Activated gamma-delta T cell treated with Interleukin-2 at 50 U/mL for 16 hours (primary cell): ENCODE measurements around the gene FILIP1.
A peak's percentile ranks its signal among the peaks of the same experiment; 100 is the strongest.

Source experiments
- DNase-seq: peaks from one replicate; pipeline ENCODE4 v3.0.0-alpha.2; 2020

Gene FILIP1, protein sequence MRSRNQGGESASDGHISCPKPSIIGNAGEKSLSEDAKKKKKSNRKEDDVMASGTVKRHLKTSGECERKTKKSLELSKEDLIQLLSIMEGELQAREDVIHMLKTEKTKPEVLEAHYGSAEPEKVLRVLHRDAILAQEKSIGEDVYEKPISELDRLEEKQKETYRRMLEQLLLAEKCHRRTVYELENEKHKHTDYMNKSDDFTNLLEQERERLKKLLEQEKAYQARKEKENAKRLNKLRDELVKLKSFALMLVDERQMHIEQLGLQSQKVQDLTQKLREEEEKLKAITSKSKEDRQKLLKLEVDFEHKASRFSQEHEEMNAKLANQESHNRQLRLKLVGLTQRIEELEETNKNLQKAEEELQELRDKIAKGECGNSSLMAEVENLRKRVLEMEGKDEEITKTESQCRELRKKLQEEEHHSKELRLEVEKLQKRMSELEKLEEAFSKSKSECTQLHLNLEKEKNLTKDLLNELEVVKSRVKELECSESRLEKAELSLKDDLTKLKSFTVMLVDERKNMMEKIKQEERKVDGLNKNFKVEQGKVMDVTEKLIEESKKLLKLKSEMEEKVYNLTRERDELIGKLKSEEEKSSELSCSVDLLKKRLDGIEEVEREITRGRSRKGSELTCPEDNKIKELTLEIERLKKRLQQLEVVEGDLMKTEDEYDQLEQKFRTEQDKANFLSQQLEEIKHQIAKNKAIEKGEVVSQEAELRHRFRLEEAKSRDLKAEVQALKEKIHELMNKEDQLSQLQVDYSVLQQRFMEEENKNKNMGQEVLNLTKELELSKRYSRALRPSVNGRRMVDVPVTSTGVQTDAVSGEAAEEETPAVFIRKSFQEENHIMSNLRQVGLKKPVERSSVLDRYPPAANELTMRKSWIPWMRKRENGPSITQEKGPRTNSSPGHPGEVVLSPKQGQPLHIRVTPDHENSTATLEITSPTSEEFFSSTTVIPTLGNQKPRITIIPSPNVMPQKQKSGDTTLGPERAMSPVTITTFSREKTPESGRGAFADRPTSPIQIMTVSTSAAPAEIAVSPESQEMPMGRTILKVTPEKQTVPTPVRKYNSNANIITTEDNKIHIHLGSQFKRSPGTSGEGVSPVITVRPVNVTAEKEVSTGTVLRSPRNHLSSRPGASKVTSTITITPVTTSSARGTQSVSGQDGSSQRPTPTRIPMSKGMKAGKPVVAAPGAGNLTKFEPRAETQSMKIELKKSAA (N-terminal part only)

DNA sequence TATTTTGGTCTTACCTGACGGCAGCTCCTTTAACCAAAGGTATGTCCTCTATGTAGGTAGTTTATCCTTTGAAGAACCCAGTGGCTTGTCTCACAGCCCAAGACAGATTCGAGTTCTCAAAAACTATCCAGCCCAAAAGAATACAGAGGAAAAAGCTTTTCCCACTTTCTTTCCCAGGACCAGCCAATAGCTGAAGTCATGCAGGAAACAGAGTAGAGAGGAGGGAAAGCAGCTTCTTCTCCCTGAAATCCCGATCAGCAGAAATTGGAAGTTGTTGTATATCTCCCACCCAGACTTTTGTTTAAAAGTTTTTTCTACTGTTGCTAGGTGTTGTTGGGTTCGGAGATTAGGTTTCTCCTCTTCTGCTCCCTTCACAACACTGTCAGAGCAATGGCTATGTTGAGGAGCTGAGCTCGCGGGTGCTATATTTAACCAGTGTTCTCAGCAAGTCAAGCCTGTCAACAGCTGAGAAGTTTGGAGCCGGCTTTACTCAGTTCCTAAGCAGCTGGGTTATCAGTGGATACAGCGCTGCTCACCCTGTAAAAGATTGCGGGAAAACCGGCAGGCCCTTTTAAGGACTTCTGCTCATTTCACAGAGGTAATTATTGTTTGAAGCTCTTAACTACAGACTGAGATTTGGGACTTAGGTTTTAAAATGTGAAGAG lies at the start of gene FILIP1:
TSS of gene FILIP1 (minus strand) at position 401 of the 665 bp plus-strand sequence. CDS start 78,828 bp downstream, outside the sequence.
- DNase-seq: no peak

GRCh38 chr6:75543311-75543710 lies 49.7 kb upstream of the FILIP1 start:
- DNase-seq: no peak

GRCh38 chr6:75539136-75539535 lies 45.5 kb upstream of the FILIP1 start:
- no peak for DNase-seq

GRCh38 chr6:75532521-75532920 lies 38.9 kb upstream of the FILIP1 start:
- no peak for DNase-seq

DNA sequence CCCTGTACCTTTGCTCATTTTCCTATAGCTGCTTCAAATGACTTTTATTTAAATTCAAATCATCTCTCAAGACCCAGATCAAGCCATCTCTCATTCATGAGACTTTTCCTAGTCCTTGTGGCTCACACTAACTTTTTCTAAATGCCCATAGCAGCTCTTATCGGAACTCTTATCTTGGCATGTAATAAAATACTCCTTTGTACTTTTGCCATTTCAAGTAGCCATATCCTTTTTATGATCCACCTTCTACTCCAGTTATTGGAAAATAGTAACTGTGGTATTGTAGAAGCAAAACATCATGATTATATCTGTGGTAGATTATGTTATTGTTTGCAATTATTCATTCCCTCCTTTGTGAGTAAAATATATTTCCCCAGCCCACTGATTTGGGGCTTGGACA lies 37.6 kb upstream of the FILIP1 start:
- no peak for DNase-seq

GRCh38 chr6:75530696-75531095 lies 37.1 kb upstream of the FILIP1 start:
- no peak for DNase-seq

DNA sequence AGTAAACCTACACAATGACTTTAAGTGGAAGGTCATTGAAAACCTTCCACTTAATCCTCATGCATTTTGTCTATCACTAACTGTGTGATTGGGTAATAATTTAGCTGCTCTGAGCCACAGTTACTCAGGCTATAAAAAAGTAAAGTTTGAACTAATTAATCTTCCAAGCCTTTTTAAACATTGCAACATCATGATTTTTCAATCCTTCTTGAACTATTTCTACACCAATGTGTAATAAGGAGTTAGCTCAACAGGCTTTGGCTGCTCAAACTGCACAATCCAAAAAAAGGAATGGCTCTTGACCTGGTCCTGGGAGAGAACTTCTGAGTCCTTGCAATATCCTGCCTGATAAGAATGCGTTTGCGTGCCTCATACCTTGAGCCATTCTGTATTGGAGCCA lies 34.8 kb upstream of the FILIP1 start:
- DNase-seq: no peak

DNA sequence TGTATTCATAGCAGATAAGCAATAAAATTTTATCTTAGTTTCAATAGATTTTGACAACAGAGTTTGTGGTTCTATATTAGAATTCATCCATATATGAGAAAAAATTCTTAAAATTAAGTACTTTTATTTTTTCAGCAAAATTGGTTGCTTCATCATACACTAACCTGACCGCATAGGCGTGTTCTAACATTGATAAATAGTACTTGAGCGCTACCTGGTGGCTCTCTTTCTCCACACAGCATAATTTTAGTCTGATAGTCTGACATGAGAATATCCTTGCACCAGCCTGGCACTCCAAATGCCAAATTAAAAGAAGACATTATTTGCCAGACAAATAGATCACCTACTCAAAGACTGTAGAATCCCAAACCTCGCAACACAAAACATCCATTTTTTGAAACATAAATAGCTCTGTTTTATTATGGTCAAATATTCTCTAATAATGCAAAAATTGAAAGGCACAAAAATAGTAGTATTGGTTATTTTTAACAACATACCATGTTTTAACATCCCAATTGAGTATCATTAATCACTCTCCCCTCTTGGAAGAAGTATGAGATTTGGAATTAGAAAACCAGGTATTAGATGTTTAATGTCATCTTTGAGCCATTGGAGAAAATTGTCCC lies 33.0 kb upstream of the FILIP1 start:
- DNase-seq: peak; percentile 24

GRCh38 chr6:75525682-75526081 lies 32.1 kb upstream of the FILIP1 start:
- DNase-seq: no peak

- DNase-seq: no peak
Measured at GRCh38 chr6:75524322-75524972, 30.8 kb upstream of the FILIP1 start.

- no peak for DNase-seq
Measured at GRCh38 chr6:75516757-75517156, 23.2 kb upstream of the FILIP1 start.

DNA sequence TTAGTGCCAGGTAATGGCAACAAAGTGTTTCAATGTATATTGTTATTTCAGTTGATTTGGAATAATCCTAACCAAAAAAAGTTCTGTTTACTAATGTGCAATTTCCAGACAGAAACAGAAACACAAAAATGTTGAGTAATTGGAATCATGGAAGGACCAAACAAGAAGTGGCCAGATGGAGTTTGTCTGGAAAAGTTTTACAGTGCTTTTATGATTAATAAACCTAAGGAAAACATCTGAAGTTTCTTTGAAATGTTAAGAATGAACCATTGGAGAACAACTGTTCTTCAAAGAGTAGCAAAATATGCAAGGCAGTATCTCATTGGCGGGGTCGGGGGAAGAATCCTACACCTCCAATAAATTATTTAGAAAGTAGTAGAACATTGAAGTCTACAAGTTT lies 19.0 kb upstream of the FILIP1 start:
- DNase-seq: no peak

DNA sequence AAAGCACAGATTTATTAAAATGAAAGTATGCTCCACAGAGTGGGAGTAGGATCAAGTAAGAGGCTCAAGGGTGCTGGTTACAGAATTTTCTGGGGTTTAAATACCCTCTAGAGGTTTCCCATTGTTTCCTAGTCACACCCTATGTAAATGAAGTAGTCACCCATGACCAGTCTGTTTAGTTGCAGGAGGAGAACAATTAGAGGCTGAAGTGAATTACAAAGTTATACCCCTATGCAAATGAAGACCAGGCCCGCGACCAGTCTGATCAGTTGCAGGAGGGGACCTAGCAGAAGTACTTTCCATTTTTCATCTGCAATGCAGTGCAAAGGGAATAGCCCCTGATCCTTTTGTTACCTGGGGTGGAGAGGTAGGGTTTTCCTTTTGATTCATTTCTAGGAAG lies 11.8 kb upstream of the FILIP1 start:
- no peak for DNase-seq

- DNase-seq: no peak
Measured at GRCh38 chr6:75504465-75505222, 11.0 kb upstream of the FILIP1 start.

GRCh38 chr6:75503291-75503690 lies 9.7 kb upstream of the FILIP1 start:
- no peak for DNase-seq

GRCh38 chr6:75502884-75503283 lies 9.3 kb upstream of the FILIP1 start:
- no peak for DNase-seq

DNA sequence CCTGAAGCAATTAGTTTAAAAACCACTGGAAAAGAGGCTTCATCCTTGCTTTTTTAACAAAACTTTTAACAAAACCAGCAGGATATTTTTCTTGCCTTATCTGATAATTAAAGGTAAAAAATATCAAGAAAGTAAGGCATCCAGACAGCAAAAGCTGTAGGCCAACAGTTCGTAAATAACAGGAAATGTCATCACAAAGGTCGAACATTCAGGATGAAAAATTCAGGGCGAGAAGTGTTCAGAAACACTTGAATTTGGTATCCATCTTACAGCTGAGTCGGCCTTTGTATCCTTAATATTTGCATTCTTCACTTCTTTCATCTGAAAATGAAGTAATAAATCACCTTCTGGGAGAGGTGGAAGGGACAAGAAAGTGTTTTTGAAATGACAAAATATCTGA lies 8.2 kb upstream of the FILIP1 start:
- DNase-seq: no peak

- DNase-seq: no peak
Measured at GRCh38 chr6:75499640-75500039, 6.0 kb upstream of the FILIP1 start.

GRCh38 chr6:75498862-75499261 lies 5.3 kb upstream of the FILIP1 start:
- no peak for DNase-seq

DNA sequence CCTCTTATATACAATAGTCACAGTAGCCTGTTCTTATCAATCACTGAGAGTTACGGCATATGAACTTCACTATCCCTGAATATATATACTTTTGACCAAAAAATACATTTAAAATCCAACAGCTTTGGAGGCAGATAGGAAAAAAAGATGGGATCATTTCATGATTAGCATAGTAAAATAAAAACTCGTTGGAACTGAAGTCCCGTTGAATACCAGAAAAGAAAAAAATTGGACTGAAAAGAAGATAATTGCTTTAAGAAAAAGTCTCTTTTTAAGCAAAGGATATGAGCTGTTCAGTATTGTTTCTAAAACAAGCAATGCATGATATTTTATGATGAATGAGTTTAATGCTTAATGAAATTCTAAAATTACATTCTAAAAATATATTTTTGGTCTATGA lies 4.4 kb upstream of the FILIP1 start:
- no peak for DNase-seq

DNA sequence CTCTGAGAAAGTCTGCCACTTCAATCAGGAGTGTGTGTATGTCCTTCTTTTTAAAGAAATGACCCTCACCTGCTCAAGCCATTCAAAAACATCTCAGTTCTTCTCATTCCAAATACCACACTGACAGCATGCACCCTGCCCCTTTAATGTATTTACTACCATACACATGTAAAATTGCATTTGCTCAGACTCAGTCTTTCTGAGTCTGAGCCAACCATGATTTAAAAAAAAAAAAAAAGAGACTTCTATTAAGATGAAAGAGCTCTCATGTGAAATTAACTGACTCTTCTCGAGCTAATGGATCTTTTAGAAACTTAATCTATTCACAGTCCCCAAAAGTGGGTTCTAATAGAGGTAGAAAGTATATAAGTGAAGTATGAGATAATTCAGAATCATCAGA lies 1.4 kb upstream of the FILIP1 start:
- no peak for DNase-seq
